ENCODE data around the gene NEURL2.

The NEURL2 gene

GRCh38 chr20:45890985-45891983, at the start of gene NEURL2, which contains the start of gene CTSA:
NEURL2 (minus strand) TSS chr20:45891208; CDS start chr20:45890991, 217 bp downstream.
CTSA (plus strand) TSS chr20:45891335; CDS start chr20:45891569, 234 bp downstream.
- Histone ChIP-seq H3K27ac (peak within 1 kb of the TSS; percentile 45), H3K27me3 (replicated peaks) (no peaks in the 10 kb centered on the region), H3K36me3 (replicated peaks) (peaks cover 15% of the 10 kb centered on the region), H3K4me3 (ENCODE audit: low read depth, low read length) (peak within 1 kb of the TSS; percentile 78)
- in situ Hi-C loops (cut with HindIII; ENCODE audit: low pct_ligation_motif_present, low sequenced_read_pairs), result no loop called here
- TF ChIP-seq, protein P1, sequence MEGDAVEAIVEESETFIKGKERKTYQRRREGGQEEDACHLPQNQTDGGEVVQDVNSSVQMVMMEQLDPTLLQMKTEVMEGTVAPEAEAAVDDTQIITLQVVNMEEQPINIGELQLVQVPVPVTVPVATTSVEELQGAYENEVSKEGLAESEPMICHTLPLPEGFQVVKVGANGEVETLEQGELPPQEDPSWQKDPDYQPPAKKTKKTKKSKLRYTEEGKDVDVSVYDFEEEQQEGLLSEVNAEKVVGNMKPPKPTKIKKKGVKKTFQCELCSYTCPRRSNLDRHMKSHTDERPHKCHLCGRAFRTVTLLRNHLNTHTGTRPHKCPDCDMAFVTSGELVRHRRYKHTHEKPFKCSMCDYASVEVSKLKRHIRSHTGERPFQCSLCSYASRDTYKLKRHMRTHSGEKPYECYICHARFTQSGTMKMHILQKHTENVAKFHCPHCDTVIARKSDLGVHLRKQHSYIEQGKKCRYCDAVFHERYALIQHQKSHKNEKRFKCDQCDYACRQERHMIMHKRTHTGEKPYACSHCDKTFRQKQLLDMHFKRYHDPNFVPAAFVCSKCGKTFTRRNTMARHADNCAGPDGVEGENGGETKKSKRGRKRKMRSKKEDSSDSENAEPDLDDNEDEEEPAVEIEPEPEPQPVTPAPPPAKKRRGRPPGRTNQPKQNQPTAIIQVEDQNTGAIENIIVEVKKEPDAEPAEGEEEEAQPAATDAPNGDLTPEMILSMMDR (IDR thresholded peaks at IDR 0.05; ENCODE audit: low read depth, low read length, missing control alignments), result no peak
- peak; percentile 89 for DNase-seq

- peaks cover 48% of the 10 kb centered on the region for H3K36me3 ChIP-seq (replicated peaks)
- H3K4me3 ChIP-seq (ENCODE audit: low read depth, low read length), result no peak overlapping the region
- in situ Hi-C loops (cut with HindIII; ENCODE audit: low pct_ligation_motif_present, low sequenced_read_pairs), result no loop called here
- H3K27me3 ChIP-seq (replicated peaks), result no peaks in the 10 kb centered on the region
- no peak overlapping the region for H3K27ac ChIP-seq
- DNase-seq, result no peak
- TF ChIP-seq, protein P1 (IDR thresholded peaks at IDR 0.05; ENCODE audit: low read depth, low read length, missing control alignments), result no peak
These were observed 49.5 kb upstream of the NEURL2 start for GRCh38 chr20:45940469-45940868.

DNA sequence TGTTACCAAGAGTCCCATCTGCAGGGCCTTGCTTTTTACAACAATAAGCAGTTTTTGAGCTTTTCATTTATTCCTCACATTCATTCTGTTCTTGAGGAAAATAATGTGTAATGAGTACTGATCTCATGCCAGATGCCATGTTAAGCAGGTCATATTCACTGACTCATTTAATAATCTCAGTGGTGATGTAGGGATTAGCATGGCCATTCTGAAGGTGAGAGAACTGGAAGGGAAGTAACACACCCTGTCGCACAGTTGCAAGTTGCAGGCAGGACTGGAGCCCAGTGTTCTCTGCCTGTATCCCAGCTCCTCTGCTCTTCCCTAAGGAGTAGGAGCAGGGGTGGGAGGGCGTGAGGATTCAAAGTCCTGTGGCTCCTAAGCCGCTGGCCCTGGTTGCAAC, 49.0 kb upstream of the NEURL2 start:
- Histone ChIP-seq H3K27me3 (replicated peaks) (no peaks in the 10 kb centered on the region), H3K27ac (no peak overlapping the region), H3K36me3 (replicated peaks) (peaks cover 44% of the 10 kb centered on the region), H3K4me3 (ENCODE audit: low read depth, low read length) (no peak overlapping the region)
- TF ChIP-seq, protein P1 (IDR thresholded peaks at IDR 0.05; ENCODE audit: low read depth, low read length, missing control alignments), result no peak
- in situ Hi-C loops (cut with HindIII; ENCODE audit: low pct_ligation_motif_present, low sequenced_read_pairs), result no loop called here
- DNase-seq, result no peak

GRCh38 chr20:45938727-45939438, 47.9 kb upstream of the NEURL2 start:
- no peak for DNase-seq
- H3K36me3 ChIP-seq (replicated peaks), result peaks cover 37% of the 10 kb centered on the region
- H3K27me3 ChIP-seq (replicated peaks), result no peaks in the 10 kb centered on the region
- in situ Hi-C loops (cut with HindIII; ENCODE audit: low pct_ligation_motif_present, low sequenced_read_pairs), result no loop called here
- H3K4me3 ChIP-seq (ENCODE audit: low read depth, low read length), result no peak overlapping the region
- TF ChIP-seq, protein P1 (IDR thresholded peaks at IDR 0.05; ENCODE audit: low read depth, low read length, missing control alignments), result no peak
- H3K27ac ChIP-seq, result no peak overlapping the region

- in situ Hi-C loops (cut with HindIII; ENCODE audit: low pct_ligation_motif_present, low sequenced_read_pairs), result no loop called here
- TF ChIP-seq, protein P1 (IDR thresholded peaks at IDR 0.05; ENCODE audit: low read depth, low read length, missing control alignments), result no peak
- DNase-seq, result peak; percentile 38
- Histone ChIP-seq H3K4me3 (ENCODE audit: low read depth, low read length) (no peak overlapping the region), H3K27me3 (replicated peaks) (no peaks in the 10 kb centered on the region), H3K36me3 (replicated peaks) (peaks cover 26% of the 10 kb centered on the region), H3K27ac (no peak overlapping the region)
These were observed 46.8 kb upstream of the NEURL2 start for GRCh38 chr20:45937765-45938164.

Measured in brain microvascular endothelial cell (primary cell).